CMK (cell line): ENCODE measurements around the gene C1QTNF6.

Experiments used
- DNase-seq: peaks from one replicate; pipeline ENCODE4 v3.0.0-alpha.2; 2010; ENCODE audit warnings: low read depth

C1QTNF6 gene

DNA sequence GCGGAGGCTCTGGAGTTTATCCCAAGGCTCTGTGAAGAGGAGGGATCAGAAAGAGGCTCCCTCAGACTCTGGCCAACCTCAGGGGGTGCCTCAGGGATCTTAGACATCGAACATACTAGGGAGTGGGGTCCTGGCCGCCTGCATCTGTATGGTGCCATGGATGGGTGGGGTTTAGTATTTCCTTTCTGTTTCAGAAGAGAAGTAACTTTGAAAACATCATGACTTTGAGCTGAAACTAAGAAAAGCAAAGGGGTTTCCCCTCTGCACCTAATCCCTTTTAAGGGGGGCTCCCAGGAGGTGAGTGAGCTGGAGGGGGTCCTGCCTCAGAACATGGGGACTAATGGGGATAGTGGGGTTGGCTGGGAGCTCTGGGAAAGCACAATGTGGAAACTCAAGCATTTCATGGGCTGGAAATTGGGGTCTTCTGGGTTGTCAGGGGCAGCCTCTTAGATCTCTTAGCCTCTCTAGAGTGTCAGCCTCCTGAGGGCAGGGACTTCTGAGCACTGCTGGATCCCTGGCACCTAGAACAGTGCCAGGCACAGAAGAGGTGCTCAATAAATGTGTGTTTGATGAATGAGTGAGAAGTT is 36.0 kb upstream of the C1QTNF6 start:
- no peak for DNase-seq

DNA sequence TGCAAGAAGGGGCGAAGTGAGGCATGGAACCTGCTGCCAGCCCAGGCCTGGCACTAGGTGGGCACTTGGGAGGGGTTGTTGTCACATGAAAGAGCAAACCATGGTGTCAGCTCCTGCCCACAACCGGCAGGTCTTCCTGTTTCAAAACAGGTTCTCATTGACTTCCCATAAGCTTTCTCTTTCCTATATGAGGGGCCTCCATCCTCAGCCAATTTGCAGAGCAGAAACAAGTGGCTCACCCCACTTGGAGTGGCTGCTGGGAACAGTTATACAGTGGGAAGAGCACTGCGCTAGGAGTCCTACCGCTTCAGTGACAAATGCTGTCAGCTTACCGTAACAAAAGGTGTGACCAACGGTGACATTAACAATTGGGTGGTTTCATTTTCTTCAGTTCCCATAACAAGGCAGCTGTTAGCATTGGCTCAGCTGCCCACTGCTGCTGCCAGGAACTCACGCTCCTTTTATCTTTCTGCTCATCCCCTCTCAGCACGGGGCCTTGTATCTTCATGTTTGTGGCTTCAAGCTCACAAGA is 34.5 kb upstream of the C1QTNF6 start:
- no peak for DNase-seq

DNA sequence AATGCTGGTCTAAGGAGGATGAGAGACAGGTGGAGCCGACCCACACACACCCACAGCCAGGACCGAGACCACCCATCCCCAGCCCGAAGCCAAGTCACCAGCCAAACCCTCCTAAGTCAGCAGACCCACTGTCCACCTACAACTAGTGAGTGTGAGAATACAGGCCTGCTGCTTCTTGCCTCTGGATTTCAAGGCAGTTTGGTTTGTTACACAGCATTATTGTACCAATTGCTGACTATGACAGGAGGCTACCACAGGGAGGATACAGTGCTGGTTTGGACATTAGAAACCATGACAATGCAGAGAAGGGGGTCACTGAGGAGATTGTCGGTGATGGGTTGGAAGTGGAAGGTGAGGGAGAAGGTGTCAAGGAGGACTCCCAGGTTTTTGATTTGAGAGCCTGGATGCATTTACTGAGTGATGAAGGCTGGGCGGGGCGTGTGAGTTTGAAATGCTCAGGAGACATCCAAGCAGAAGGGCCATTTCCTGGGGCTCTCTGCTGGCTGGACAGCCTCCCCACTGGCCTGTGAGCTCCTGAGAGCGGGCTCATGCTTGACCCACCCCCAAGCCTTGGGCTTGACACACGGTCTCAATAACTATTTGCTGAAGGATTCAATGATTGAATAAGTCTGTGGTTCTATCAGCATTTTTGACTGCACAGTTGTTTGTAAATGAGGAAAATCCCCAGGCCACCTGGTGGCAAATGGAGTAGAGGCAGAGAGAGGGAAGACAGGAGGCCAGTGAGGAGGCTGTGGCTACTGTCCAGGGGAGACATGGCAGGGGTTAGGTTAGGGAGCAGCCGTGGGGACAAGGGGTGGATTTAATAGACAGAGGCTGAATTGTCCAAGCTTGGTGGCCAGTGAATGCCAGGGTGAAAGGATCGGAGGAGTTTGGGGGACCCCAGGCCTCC is 33.6 kb upstream of the C1QTNF6 start:
- no peak for DNase-seq

DNA sequence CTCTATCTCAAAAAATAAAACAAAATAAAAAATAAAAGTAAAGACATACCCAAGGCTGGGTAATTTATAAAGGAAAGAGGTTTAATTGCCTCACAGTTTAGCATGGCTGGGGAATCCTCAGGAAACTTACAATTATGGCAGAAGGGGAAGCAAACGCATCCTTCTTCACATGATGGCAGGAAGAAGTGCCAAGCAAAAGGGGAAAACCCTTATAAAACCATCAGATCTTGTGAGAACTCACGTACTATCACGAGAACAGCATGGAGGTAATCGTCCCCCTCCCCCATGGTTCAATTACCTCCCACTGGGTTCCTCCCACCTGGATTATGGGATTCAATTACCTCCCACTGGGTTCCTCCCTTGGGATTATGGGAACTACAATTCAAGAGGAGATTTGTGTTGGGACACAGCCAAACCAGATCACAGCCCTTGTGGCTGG is 32.5 kb upstream of the C1QTNF6 start:
- no peak for DNase-seq

DNA sequence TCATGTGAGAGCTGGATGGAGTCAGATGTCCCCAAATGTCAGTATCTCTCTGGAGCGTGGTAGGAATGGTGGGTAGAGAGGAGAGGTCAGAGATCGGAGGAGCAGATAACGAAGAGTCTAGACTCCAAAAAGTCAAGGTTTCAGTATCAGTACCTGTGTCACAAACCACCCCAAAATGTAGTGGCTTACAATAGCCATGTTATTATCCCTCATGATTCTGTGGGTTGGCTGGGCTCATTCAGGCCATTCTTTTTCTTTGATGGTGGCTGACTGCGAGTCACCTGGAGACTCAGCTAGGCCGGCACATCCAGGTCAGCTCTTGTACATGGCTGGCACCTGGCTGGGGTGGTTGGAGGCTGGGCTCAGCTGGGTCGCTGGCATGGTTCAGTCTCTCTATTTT is 31.5 kb upstream of the C1QTNF6 start:
- DNase-seq, result no peak

DNA sequence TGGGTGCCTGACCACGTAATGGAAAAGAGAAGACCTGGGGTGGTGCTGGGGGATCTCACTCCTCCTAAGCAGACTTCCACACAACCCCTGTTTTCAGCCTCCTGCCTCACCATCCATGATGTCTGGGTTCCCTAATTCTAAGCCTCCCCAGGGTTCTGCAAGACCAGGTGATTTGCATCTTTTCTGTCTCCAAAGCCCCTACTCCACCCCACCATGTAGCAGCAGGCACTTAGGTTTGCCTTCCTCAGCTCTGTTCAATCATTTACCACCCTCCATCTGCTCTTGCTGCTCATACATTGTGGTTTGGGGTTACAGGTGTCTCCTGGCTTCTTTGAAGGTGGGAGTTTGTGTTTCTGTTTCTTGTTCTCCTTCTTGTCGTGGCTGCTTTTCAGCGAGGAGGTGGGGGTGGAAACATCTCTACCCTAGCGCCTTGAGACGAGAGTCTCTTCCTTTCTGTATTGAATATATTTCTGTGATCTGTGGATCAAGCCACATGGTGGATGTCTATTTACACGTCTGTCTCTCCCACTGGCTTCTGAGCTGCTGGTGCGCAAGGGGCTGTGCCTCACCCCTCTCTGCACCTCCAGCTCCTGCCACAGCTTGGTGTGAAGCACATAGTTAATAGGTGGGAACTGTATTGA is 30.8 kb upstream of the C1QTNF6 start:
- DNase-seq, result no peak

DNA sequence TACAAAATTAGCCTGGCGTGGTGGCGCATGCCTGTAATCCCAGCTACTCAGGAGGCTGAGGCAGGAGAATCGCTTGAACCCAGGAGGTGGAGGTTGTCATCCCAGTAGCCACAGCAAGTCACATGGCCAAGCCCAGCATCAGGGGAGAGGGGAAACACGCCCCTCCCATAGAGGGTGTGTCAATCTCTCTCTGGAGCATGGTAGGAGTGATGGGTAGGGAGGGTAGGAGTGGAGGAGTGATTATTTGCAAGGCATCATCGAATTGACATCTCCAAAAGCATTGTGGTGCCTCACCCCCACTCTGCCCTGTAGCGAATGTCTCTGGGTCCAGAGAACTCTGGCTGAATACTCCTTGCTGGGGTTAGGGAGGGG is 30.3 kb upstream of the C1QTNF6 start:
- no peak for DNase-seq

DNA sequence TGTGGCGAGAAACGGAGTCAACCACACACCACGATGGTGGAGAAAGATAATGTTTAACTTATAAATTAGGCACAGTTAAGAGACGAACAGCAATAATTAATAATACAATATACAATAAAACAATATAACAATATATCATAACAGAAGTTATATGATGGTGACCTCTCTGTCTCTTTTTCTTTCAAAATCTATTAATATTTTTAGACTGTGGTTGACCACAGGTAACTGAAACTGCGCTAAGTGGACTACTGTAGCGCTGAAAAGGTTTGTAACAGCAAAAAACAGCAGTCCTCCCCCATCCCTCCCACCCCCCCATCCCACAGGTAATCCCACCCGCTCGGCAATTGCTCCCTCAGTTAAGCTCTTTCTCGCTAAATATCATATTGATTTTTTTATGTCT is 27.8 kb upstream of the C1QTNF6 start:
- DNase-seq, result no peak

DNA sequence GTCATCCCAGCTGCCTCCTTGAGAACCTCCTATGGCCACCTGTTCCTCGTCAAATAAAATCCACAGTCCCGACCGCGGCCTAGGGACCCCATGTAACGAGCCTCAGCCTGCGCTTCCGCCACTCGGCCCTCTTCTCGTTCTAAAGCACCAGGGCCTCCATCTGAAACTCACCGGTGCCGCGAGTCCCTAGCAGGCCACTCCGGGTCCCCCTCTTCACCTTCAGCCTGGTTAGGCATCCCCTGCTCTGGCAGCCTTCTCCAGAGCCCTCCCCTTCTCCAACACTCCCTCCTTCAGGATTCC is 26.6 kb upstream of the C1QTNF6 start:
- no peak for DNase-seq

DNA sequence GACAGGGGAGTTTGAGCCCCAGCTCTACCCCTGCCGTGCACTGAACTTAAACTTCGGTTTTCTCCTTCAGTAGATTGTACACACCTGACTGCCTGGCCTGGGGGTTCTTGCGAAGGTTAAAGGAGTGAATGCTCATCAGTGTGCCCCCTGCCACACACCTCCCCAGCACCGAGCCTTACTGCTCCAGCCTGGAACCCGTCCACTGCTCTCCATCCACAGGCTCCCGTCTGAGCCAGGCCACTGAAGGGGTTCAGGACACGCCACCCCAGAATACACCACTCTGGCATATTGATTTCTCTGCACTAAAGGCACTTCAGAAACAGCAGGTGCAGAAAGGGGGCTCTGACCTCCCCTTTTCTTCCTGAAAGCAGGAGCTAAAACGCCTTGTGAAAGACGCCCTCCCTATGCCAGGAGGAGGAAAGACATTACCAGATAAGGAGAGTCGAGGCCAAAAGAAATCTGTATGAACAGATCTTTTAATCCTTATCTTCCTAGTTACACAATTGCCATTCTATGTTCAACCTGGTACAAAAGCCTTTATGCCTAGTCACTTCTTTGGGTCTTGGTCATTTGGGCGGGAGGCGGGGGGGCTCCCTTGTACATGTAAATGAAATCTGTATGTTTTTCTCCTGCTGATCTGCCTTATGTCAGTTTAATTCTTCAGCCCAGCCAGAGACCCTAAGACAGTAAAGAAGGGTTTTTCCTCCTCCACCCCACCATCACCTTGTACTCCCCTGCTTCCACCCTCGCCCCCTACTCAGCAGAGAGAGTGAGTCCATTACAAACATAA is 26.1 kb upstream of the C1QTNF6 start:
- no peak for DNase-seq

DNA sequence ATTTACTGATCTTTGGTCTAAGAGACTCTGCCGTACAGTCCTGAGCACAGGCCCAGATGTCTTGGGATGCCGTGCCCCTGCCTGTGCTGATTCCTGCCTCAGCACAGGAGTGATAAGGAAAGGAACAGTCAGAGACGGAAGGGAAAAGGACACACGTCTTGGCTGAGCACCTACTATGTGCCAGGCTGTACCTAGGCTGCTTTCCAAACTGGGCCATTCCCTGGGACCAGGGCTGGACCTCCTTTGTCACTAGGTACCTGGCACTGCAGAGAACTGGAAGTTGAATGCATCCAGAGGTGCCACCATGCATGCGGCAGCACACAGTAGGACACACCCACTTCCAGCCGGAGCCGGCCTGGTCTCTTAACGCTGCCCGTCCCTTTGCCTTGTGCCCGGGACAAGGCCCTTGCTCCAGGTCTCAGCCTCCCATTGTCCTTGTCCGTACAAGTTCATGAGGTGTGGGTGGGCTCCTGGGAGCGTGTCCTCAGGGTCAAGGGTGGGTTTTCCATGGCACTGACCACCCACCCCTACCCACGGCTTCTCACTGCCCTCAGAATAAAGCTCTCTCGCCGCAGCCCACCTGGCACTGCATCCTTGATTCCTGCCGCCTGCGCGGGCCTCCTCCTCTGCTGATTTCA is 25.3 kb upstream of the C1QTNF6 start:
- no peak for DNase-seq

DNA sequence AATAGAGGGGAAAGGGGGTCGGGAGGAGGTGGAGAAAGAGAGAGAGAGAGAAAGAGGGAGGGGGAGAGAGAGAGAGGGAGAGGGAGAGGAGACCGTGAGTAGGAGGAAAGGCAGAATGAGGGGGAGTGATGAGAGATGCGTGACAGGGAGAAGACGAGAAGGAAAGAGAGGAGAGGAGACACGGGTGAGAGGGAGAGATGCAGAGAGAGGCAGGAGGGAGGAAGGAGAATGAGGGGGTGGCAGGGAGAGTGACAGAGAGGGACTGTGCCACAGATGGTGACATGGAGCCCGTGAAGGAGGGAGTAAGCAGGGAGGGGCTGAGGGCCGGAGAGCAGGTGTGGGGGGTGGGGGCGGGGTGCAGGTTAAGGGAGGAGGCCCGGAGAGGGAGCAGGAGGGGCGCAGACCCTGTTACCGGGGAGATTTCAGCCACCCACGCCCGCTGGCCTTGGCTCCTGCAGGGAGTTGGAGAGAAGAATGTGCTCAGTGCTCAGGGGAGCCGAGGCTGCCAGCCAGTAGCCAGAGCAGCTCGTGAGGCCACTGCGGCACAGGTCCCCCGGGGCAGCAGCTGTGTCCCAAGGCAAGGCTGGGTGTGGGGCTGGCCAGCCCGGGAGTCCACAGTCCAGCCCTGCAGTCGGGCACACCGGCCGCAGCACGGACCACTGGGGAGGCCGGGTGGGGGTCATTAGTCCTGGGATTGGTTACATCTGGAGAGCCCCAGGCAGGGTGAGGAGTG is 24.3 kb upstream of the C1QTNF6 start, which contains the start of gene SSTR3:
Gene SSTR3 (minus strand): TSS at position 304 of the 733 bp plus-strand sequence. CDS start 4,674 bp downstream, outside the sequence.
- no peak for DNase-seq

DNA sequence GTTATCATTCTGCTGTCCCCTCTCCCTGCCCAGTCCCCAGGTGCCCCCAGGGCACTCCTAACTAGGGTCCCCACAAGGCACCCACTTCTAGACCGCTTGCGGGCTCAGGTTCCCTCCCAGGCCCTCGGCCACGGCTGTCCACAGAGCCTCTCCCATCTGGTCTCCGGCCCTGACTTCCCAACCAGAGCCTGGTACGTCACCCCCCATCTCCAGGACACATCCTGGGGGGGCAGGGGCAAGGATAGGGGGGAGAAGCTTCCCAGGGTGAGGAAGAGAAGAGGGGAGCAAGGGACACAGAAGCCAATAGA is 23.8 kb upstream of the C1QTNF6 start:
- no peak for DNase-seq

DNA sequence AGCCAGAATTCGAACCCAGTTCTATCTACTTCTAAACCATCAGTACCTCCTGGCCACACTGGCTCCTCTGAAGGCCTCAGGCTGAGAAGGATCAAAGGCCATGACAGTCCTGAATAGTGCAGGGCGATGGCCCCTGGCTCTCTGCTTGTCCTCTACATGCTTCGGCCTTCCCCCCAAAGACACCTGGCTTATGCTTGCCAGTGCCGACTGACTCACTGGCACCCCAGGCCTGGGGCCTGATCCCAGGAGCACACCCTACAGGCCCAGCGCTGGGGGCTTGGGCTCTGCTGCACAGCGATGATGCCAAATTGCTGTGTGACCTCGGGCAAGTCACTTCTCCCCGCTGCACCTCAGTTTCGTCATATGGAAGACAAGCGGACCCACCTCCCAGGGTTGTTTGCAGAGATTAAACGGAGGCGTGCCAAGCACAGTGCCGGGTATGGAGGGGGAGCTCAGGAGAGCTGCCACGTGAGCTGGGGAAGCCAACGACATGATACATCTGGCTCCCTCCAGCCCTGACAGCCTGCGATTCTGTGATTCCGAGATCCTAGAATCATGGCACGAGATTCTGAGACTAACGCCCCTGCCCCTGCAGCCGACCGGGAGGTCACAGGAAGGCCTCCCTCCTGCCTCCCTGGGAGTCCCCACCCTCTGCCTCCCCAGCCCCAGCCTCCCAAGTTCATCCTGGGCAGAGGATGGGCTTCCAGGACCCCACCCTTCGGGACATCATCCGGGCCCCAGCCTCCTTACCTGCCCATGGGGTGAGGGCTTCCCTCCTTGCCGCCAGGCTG is 23.2 kb upstream of the C1QTNF6 start:
- no peak for DNase-seq

DNA sequence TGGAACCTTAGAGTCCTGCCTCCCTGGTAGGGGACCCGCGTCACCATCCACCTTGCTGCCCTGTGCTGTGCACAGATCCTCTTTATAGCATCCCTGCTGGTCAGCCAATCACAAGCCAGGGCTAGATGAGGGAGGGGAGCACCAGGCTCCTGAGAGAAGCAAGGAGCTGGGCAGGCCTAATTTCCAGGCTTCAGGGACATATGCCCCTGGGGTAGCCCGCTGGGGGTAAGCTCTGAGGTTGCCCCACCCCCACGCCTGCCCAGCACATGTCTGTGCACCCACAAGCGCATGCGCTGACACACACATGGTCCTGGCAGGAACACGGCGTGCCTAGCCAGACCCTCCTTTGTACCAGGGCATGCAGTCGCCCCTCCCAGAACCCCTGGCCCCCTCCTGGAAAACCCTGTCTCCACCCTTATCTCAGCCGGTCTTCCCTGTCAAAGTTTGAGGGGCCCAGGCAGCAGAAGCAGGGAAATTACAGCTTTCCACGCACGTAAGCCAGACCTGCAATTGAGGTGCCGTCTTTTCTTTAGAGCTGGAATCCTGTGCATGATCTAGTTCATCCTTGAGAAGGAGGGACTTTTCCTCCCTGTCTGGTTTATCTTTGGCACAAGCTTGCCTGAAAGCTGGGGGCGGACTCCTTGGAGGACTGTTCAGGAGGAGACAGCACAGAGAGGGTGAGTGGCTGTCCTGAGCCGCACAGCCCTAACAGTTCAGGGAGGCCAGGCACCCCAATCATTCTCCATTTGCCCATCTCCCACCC is 22.2 kb upstream of the C1QTNF6 start:
- no peak for DNase-seq

DNA sequence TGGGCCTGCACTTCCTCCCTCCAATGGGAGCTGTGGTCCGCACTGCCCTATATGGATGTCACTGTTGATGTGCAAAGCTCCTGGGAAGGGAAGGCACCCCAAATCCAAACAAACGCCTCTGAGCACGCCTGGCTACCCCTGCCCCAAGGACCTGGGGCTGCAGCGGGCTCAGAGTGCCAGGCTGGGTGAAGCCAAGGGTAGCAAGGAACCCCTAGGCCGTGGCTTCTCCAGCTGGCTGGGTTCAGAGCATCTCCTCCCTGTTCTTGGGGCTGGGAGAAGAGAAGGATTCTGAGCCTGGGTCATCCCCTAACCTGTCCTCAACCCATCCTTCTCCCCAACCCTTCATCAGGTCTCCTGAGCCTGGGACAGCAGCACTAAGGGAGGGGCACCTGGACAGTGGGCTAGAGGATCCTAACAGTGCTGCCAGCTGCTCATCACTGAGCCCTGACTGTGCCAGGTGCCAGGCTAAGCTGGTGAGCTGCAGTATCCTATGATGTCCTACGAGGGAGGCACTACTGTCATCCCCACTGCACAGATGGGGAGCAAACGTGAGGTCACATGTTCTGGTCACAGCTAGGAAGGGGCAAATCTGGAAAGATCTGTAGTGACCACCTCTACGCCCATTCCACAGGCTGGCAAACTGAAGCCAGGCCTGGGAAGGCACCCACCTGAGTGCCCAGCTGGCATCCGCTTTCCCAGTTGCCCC is 21.2 kb upstream of the C1QTNF6 start:
- no peak for DNase-seq

DNA sequence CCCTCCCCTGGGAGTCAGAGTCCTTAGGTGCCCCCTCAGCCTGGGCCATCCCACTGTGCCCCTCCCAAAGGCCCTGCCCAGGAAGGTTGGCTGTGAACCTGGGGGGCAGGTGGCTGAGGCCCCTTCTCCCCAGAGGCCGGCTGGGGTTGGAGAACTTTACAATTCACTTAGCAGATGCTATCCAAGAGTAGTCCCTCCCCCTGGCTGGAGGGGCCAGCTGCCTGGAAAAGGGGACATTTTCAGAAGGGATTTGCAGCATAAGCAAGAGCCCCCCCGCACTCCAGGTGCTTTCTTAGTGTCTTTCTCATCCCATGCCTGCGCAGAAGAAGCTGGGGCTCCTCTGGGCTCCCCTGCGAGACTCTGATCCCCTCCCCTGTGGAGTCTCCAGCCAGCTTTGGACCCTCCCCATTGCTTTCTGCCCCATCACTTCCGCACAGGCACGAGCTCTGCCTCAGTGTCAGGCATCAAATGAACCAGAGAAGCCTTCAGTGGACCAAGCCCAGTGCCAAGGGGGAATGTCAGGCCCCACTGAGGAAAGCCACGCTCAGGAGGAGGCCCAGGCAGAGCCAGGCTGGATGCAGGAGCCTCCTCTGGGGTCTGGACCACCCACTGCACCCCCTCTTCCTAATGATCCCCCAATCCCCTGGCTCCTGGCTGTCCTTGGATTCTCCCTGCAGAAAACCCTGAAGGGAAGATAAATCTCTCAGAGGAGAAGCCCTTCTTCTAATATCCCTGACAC is 20.5 kb upstream of the C1QTNF6 start:
- no peak for DNase-seq

DNA sequence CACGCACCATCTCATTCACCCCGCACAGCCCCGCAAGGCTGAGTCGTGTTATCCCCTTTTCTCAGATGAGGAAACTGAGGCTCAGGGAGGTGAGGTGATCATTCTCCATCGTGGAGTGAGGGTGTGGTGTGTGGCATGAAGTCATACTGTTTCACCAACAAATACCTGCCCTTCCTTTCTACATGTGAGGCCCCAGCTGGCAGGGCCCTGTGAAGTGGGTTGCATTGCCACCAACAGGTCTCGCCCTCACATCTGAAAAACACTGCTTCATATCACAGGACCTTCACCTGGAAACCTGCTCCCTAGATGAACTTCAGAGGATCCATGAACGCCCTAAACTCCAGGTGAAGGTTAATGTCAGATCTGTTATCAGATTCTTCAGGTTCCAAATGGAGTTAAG is 19.9 kb upstream of the C1QTNF6 start:
- no peak for DNase-seq
